Right cardiac atrium (tissue), 5 donors: ENCODE measurements around the gene COL4A2. TPM values are rescaled to one million over a fixed set of nuclear protein-coding genes. Genes with fewer than 3 reads are reported as not detected.
A peak's percentile ranks its signal among the peaks of the same experiment; 100 is the strongest.

Experiments
- ATAC-seq, 2 donors: fragments of 200-7000 bp; cut with Tn5 transposase; one replicate each; pipeline versions ENCODE4 v1.8.0 to v1.9.1; 2020; ENCODE audit warnings: moderate library complexity in 2 of 2, mild to moderate bottlenecking in 1 of 2
- DNase-seq, 3 donors: peaks; one replicate each; pipeline ENCODE4 v3.0.0-alpha.2; 2020
- H3K27ac ChIP-seq: one replicate; pipeline ENCODE4 v1.5.1; 2013; ENCODE audit warnings: mild to moderate bottlenecking, low read length, control low read depth, moderate library complexity
- H3K27me3 ChIP-seq: one replicate; pipeline ENCODE4 v1.6.1; 2013; ENCODE audit not compliant: control insufficient read depth, insufficient read depth
- H3K4me1 ChIP-seq: one replicate; pipeline ENCODE4 v1.6.1; 2013; ENCODE audit warnings: low read length; ENCODE audit not compliant: control insufficient read depth, insufficient read depth
- H3K4me3 ChIP-seq: one replicate; pipeline ENCODE4 v1.5.1; 2013; ENCODE audit warnings: low read length, control low read depth
- H3K9me3 ChIP-seq: one replicate; pipeline ENCODE4 v1.6.1; 2013; ENCODE audit warnings: low read length; ENCODE audit not compliant: control insufficient read depth
- WGBS: extraction: QIAGEN DNeasy Blood & Tissue Kit; methylation state at CpG from one replicate; pipeline ENCODE4 v1.1.7; 2013; 5-methylcytosine and 5-hydroxymethylcytosine counted together
- intact Hi-C, 4 donors: fragments of 100-400 bp; cut with DNase I; formaldehyde crosslinking; loops; one replicate each; pipeline versions ENCODE4 v1.11.0 to v1.14.0; 2022 to 2023
- polyA plus RNA-seq: library from polyadenylated mRNA; stranded (reverse); fragments of 200-250 nt; gene quantifications from one replicate; pipeline ENCODE4 v1.2.3, GENCODE V29; 2013
- total RNA-seq, 4 donors: library from RNA; stranded (reverse); fragmentation: NEBNext Ultra II Directional; extraction: Animal tissue kit (Norgen Biotek cat#: 25700); gene quantifications; one replicate each; pipeline ENCODE4 v1.2.1, GENCODE V29; 2021
- donor health status: healthy with polysubstance abuse.
- donor health status: DM: no; HTN: yes; CAD: no.
- donor health status: DM: no; HTN: no; CAD: no.
- donor health status: DM: no; HTN: yes; CAD: no; lungs with severe emphysema.
- donor health status: DM: yes; HTN: yes; CAD: no.

COL4A2 gene
- total and polyA plus RNA-seq, 5 donors = 84.7 to 268 (median 103) TPM

- DNase-seq (no peak), ATAC-seq (no peak)
- Histone ChIP-seq H3K9me3 (no peaks in the 10 kb centered on the region), H3K27ac (no peak overlapping the region), H3K4me1 (no peaks in the 10 kb centered on the region), H3K4me3 (no peak overlapping the region), H3K27me3 (no peaks in the 10 kb centered on the region)
- WGBS = 70% methylated on average over 22 of the region's 22 CpGs
- intact Hi-C loops = loop anchor here in 1 of 4 donors (5.0 kb wide), 1 partner anchor 104 kb away; the partner anchor contains the start of gene RAB20
These were observed 151.7 kb downstream of the COL4A2 start for GRCh38 chr13:110458594-110459365.

- Histone ChIP-seq H3K4me1 (no peaks in the 10 kb centered on the region), H3K4me3 (no peak overlapping the region), H3K9me3 (no peaks in the 10 kb centered on the region), H3K27ac (no peak overlapping the region), H3K27me3 (no peaks in the 10 kb centered on the region)
- ATAC-seq (no peak), DNase-seq (no peak)
- intact Hi-C loops = no loop called here
- WGBS = 95% methylated on average over 15 of the region's 15 CpGs
These were observed 155.0 kb downstream of the COL4A2 start for GRCh38 chr13:110462091-110462490.

- WGBS = 76% methylated on average over 8 of the region's 8 CpGs
- ATAC-seq = no peak
- no peak overlapping the region for H3K4me3 ChIP-seq
- no peaks in the 10 kb centered on the region for H3K9me3 ChIP-seq
- intact Hi-C loops = no loop called here
- no peaks in the 10 kb centered on the region for H3K4me1 ChIP-seq
- H3K27ac ChIP-seq = no peak overlapping the region
- no peaks in the 10 kb centered on the region for H3K27me3 ChIP-seq
- DNase-seq = no peak
These were observed 156.1 kb downstream of the COL4A2 start for GRCh38 chr13:110463156-110463555.

GRCh38 chr13:110463871-110464510 lies 156.9 kb downstream of the COL4A2 start:
- no peaks in the 10 kb centered on the region for H3K9me3 ChIP-seq
- H3K27me3 ChIP-seq = no peaks in the 10 kb centered on the region
- H3K4me3 ChIP-seq = no peak overlapping the region
- WGBS = 84% methylated on average over 6 of the region's 6 CpGs
- ATAC-seq (no peak), DNase-seq (no peak)
- no peaks in the 10 kb centered on the region for H3K4me1 ChIP-seq
- intact Hi-C loops = no loop called here
- no peak overlapping the region for H3K27ac ChIP-seq

- Histone ChIP-seq H3K4me3 (no peak overlapping the region), H3K27ac (no peak overlapping the region), H3K4me1 (no peaks in the 10 kb centered on the region), H3K9me3 (no peaks in the 10 kb centered on the region), H3K27me3 (no peaks in the 10 kb centered on the region)
- WGBS = 88% methylated on average over 22 of the region's 22 CpGs
- DNase-seq (no peak), ATAC-seq (peak in 1 of 2 donors; percentile 10)
- intact Hi-C loops = no loop called here
These were observed 157.7 kb downstream of the COL4A2 start for GRCh38 chr13:110464556-110465333.

- no peak overlapping the region for H3K27ac ChIP-seq
- H3K4me1 ChIP-seq = no peaks in the 10 kb centered on the region
- no peaks in the 10 kb centered on the region for H3K9me3 ChIP-seq
- DNase-seq (no peak), ATAC-seq (no peak)
- no peak overlapping the region for H3K4me3 ChIP-seq
- intact Hi-C loops = no loop called here
- 80% methylated on average over 9 of the region's 9 CpGs for WGBS
- no peaks in the 10 kb centered on the region for H3K27me3 ChIP-seq
These were observed 158.6 kb downstream of the COL4A2 start for GRCh38 chr13:110465696-110466095.

- intact Hi-C loops = no loop called here
- H3K9me3 ChIP-seq = no peaks in the 10 kb centered on the region
- no peaks in the 10 kb centered on the region for H3K27me3 ChIP-seq
- 73% methylated on average over 6 of the region's 6 CpGs for WGBS
- DNase-seq (no peak), ATAC-seq (no peak)
- no peak overlapping the region for H3K4me3 ChIP-seq
- H3K27ac ChIP-seq = no peak overlapping the region
- no peaks in the 10 kb centered on the region for H3K4me1 ChIP-seq
These were observed 159.3 kb downstream of the COL4A2 start for GRCh38 chr13:110466266-110466915.

- H3K4me1 ChIP-seq = no peaks in the 10 kb centered on the region
- no peak overlapping the region for H3K4me3 ChIP-seq
- no peaks in the 10 kb centered on the region for H3K9me3 ChIP-seq
- no peak overlapping the region for H3K27ac ChIP-seq
- no peak for DNase-seq
- no peaks in the 10 kb centered on the region for H3K27me3 ChIP-seq
- intact Hi-C loops = no loop called here
- 91% methylated on average over 13 of the region's 13 CpGs for WGBS
- no peak for ATAC-seq
These were observed 160.5 kb downstream of the COL4A2 start for GRCh38 chr13:110467516-110468110.

GRCh38 chr13:110468986-110469495 lies 162.0 kb downstream of the COL4A2 start:
- ATAC-seq (no peak), DNase-seq (no peak)
- Histone ChIP-seq H3K9me3 (no peaks in the 10 kb centered on the region), H3K27me3 (no peaks in the 10 kb centered on the region), H3K4me1 (no peaks in the 10 kb centered on the region), H3K4me3 (no peak overlapping the region), H3K27ac (no peak overlapping the region)
- WGBS = 91% methylated on average over 8 of the region's 8 CpGs
- intact Hi-C loops = no loop called here

GRCh38 chr13:110469597-110469996 lies 162.5 kb downstream of the COL4A2 start:
- intact Hi-C loops = no loop called here
- WGBS = 73% methylated on average over 5 of the region's 5 CpGs

More at GRCh38 chr13:110469597-110469996, 162.5 kb downstream of the COL4A2 start:
- Histone ChIP-seq H3K9me3 (no peaks in the 10 kb centered on the region), H3K27ac (no peak overlapping the region), H3K27me3 (no peaks in the 10 kb centered on the region), H3K4me1 (no peaks in the 10 kb centered on the region), H3K4me3 (no peak overlapping the region)
- DNase-seq (no peak), ATAC-seq (no peak)
